NCI-H524 treated with DMSO at 0.1 percent for 48 hours (cell line): ENCODE measurements around the gene IFNA16.
A peak's percentile ranks its signal among the peaks of the same experiment; 100 is the strongest.
"Not testable (repeated sequence)": the region's sequence is repeated elsewhere in the genome, so short reads cannot be mapped to it uniquely, and the experiment has no call there.

Experiments
- DNase-seq: peaks from one replicate; lab custom pipeline; 2025; lab: John Stamatoyannopoulos, UW

Gene IFNA16

GRCh38 chr9:21217211-21217610 lies at the start of gene IFNA16:
Gene IFNA16 (minus strand): TSS chr9:21217311. CDS start chr9:21217305, 6 bp downstream.
- not testable (repeated sequence) for DNase-seq

DNA sequence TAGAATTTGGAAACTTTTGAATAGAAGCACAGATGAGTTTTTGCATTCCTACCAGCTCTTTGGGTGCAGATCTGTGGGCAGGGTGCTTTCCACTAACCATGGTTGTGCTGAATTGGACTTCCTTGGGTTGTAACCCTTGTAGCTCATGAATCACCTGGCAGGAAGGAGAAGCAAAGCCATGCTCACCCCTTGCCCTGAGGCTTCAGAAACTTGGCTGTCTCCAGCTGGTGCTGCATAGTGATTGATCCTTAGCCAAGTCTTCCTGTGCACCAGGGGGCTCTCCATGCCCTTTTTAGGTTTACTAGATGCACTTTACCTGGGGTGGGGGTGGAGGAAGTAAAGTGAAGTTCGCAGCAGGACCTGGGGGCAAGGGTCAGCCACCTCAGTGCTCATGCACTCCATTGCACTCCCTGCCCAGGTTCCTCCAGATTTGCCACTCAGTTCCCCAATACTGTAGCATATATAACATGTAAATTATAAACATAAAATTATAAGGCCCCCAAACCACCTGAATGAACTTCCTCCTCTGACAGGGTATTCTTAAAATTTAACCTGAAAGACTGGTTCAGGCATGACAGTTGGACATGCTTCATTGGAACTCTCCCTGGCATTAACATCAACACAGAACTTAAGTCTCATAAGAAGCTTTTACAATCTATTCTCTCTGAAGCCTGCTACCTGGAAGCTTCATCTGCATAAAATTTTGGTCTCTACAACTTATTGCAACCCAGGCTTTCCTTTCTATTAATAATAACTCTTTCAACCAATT lies 48.5 kb upstream of the IFNA16 start:
- no peak for DNase-seq

- DNase-seq = no peak
Observed at GRCh38 chr9:21255538-21256212, 38.6 kb upstream of the IFNA16 start.

DNA sequence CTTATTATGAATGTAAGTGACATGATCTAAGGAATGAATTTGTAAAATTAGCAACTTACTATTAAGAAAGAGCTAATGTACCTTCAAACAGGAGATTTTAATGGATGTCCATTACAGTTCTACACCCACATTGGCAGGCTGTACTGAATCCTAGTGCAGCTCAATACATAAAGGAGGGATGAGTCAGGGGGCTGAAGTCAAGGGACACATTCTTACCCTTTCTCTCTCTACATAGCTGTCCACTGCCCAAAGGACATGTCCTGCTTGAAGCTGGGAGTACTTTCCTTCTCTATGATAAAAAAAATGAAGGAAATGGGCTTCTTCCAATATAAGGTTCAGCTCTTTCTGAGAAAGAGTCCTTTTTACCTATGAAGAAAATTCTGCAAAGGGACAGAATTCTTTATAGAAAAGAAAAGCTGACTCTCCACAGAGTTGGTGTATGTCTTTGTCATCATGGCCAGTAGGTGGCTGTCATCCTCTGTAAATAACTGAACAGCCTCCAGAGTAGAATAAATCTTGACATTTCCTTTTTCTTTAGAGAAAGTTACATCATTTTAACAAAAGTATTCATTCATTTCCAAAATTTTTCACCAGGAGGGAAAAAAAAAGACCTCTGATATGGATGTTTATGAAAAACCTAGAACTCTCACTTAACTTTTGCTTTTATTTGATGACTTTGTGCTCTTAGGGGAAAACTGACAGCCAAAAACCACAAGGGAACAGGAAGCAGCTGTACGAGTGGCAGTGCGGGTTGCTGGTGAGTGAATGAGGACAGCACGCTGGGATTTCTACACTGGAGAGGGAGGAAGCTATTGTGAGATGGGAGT lies 35.8 kb upstream of the IFNA16 start:
- DNase-seq = peak; percentile 19

GRCh38 chr9:21251638-21252037 lies 34.5 kb upstream of the IFNA16 start:
- no peak for DNase-seq

- no peak for DNase-seq
Observed at GRCh38 chr9:21251190-21251589, 34.1 kb upstream of the IFNA16 start.

GRCh38 chr9:21244836-21245235 lies 27.7 kb upstream of the IFNA16 start:
- no peak for DNase-seq

DNA sequence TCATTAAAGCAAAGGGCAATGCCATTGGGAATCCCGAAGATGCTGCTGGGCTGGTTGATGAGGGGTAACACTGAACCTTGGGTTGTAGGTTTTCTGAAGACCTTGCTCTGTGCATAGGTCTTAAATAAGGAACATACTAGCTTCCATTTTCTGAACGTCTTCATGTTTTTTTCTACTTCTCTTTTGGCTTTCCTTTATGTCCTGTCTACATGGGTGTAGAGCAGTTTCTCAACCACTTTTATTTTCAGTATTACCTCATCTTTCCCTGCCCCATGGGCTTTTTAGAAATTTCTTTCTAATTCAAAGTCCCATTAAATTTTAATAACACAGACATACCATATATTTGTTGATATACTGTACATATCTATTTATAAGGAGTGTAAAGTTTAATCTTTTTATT lies 22.8 kb upstream of the IFNA16 start, which contains the start of gene IFNA14:
Gene IFNA14, minus strand, starts transcription at position 95 of the 400 bp plus-strand sequence. Its CDS starts 70 bp downstream, at position 25.
- no peak for DNase-seq

DNA sequence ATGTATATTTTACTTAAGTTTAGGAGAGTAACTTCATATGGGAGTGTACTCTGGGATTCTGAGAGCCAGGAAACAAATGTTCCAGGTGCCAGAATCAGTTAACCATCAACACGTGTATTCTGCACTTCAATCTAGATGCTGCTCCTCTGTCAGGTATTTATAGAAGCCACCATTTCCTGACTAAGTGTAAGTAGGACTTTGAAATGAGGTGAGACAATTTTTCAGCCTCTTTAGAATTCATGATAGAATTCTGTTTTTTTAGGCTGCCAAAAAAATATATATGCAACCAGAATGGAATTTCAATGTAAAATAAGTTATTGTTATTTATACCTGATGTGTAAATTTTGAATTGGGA lies 19.2 kb upstream of the IFNA16 start:
- not testable (repeated sequence) for DNase-seq

DNA sequence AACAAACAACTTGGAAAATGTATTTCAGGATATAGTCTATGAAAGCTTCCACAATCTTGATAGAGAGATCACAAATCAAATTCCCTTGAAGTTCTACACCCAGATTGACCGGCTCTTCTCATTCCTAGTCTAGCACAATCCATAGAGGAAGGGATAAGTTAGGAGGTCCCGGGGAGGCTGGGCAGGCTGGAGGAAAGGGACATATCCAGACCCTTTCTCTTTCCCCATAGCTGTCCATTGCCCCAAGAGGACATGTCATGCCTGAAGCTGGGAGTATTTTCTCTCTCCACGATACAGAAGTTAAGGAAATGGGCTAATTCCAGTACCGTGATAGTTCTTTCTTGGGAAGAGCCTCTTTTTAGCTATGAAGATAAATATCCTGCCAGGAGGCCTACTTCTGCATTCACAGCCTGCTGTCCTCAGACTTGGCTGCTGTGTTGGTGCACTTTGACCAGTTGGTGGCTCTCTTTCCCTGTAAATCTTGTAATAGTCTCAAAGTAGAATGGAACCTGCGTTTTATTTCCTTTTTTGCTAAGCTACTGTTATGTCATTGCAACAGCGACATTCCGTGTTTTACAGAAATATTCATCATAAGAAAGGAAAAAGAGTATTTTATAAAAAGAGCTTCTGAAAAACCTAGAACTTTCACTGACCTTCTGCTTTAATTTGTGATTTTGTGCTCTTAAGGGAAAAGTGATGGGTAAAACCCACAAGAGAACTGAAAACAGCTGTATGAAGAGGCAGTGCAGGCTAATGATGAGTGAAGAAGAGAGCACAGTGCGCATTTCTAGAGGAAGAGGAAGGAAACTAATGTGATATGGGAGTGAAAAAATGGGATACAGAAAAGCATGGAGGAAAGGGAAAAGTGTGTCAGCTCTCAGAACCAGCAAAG lies 18.6 kb upstream of the IFNA16 start:
- DNase-seq = peak; percentile 3

- no peak for DNase-seq
Observed at GRCh38 chr9:21234153-21234687, 17.1 kb upstream of the IFNA16 start.

DNA sequence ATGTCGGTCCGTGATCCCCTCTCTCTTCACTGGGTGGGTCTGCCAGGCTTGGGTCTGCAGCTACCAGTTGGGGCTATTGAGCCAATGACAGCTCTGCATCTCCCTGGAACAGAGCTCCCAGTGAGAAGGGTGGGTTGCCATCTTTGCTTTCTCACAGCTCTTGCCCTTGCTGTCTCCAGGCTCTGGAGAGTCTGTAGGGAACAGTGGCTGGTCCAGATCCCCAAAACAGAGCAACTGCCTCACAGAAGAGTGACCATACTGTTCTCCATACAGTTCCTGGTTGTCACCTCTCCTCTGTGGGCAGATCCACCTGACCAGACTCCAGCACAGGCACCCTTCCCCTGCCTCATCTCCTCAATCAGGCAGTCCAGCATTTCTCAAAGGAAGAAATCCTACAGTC lies 16.1 kb upstream of the IFNA16 start:
- no peak for DNase-seq

DNA sequence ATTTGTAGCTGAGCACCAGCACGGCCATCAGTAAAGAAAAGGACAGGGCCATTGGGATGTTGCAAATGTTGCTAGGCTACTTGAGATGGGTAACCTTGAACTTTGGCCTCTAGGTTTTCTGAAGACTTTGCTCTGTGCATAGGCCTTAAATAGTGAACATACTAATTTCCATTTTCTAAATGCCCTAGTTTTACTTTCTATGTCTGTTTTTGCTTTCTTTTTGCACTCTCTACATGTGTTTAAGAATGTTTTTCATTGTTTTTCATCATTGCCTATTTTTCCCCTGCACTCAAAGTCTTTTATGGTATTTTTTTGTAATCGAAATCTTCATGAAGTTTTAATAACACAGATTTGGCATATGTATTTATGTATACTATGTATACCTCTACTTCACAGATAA lies 11.0 kb upstream of the IFNA16 start, which contains the start of gene IFNA17:
Gene IFNA17, minus strand, starts transcription at position 101 of the 400 bp plus-strand sequence. Its CDS starts 49 bp downstream, at position 52.
- no peak for DNase-seq

DNA sequence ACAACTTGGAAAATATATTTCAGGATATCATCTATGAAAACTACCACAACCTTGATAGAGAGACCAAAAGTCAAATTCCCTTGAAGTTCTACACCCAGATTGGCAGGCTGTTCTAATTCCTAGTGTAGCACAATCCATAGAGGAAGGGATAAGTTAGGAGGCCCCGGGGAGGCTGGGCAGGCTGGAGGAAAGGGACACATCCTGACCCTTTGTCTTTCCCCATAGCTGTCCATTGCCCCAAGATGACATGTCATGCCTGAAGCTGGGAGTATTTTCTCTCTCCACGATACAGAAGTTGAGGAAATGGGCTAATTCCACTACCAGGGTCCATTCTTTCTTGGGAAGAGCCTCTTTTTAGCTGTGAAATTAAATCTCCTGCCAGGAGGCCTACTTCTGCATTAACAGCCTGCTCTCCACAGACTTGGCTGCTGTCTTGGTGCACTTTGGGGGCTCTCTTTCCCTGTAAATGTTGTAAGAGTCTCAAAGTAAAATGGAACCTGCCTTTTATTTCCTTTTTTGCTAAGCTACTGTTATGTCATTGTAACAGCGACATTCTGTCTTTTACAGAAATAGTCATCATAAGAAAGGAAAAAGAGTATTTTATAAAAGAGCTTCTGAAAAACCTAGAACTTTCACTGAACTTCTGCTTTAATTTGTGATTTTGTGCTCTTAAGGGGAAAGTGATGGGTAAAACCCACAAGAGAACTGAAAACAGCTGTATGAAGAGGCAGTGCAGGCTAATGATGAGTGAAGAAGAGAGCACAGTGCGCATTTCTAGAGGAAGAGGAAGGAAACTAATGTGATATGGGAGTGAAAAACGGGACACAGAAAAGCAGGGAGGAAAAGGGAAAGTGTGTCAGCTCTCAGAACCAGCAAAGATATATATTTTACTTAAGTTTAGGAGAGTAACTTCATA lies 3.4 kb downstream of the IFNA16 start:
- DNase-seq = not testable (repeated sequence)

DNA sequence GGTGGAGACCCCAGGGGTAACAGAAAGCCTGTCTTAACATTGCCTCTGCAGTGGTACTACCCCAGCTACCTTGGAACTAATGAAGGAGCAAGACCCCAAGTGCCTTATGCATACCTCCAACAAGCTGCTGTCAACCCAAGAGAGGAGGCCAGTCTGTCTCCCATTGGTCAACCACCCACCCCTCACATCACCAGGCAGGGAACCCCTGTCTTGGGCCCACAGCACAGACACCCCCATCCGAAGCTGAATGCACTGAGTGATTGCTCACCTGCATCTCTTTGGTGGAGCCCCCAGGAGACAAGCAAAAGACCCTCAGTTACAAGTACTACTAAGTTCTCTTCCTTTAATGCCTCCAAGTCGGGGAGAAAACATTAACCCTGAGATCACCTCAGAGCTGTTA lies 5.0 kb downstream of the IFNA16 start:
- not testable (repeated sequence) for DNase-seq

GRCh38 chr9:21210782-21211181 lies 6.3 kb downstream of the IFNA16 start:
- not testable (repeated sequence) for DNase-seq

- no peak for DNase-seq
Observed at GRCh38 chr9:21210311-21210710, 6.8 kb downstream of the IFNA16 start.

DNA sequence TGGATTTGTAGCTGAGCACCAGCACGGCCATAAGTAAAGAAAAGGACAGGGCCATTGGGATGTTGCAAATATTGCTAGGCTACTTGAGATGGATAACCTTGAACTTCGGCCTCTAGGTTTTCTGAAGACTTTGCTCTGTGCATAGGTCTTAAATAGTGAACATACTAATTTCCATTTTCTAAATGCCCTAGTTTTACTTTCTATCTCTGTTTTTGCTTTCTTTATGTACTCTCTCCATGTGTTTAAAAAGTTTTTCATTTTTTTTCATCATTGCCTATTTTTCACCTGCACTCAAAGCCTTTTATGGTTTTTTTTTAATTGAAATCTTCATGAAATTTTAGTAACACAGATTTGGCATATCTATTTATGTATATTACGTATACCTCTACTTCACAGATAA lies 10.1 kb downstream of the IFNA16 start, which contains the start of gene IFNA10:
Gene IFNA10, minus strand, starts transcription at position 101 of the 400 bp plus-strand sequence. Its CDS starts 46 bp downstream, at position 55.
- not testable (repeated sequence) for DNase-seq

DNA sequence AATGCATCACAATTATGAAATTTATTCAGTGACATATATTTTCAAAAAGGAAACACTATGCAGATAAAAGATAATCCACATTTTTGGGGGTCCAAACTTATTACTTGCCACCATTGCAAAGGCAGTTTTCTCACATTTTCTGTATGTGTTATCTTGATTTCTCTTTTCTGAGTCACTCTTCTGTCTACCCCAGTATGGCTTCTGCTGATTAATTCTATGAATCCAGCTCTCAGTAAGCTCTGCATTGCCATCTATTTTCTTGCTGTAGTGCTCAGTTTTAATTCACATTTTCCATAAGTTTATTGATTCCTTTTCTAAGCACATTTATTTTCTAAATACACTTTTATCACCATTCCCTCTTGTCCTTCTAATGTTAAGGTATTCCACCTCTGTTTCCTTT lies 11.9 kb downstream of the IFNA16 start:
- no peak for DNase-seq

GRCh38 chr9:21202105-21202504 lies 15.0 kb downstream of the IFNA16 start, which contains the start of gene IFNA7:
Gene IFNA7 (minus strand): TSS chr9:21202205. CDS start chr9:21202165, 40 bp downstream.
- not testable (repeated sequence) for DNase-seq
